ENCODE measurements around the gene SMIM45.

Gene SMIM45

DNA sequence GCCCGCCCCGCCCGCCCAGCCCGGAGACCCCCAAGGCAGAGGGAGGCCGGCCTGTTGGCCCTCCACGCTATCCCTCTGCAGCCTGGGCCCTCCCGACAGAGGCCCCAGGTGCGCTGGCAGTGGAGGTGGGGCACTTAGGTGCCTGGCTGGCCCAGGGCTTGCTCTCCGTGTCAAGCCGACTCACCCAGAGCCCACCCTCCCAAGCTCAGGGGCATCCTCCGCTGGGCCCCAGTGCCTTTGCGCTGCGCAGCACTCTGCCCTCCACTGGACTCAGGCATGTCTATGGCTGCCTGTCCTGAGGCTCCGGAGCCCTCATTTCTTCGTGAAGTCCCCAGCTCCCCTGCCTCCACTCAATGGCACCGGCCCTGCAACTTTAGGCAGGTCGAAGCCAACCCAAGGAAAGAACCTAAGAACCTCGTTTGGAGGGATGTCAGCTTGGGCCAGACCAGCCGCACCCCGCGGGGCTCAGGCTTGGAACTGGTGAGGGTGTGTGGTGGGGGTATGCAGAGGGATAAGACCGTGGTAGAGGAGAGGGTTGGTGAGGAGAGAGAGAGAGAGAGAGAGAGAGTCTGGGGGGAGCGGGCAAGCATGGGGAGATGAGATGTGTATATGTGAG lies 6.1 kb downstream of the SMIM45 start:
- Mint-ChIP-seq H3K36me3 (peaks cover 2% of the 10 kb centered on the region), H3K27me3 (ENCODE audit: low read depth) (peaks cover 40% of the 10 kb centered on the region), H3K9me3 (peaks cover 3% of the 10 kb centered on the region), H3K4me3 (peak overlapping the region; percentile 56), H3K4me1 (peaks cover 13% of the 10 kb centered on the region), H3K27ac (no peak overlapping the region)
- TF ChIP-seq FOXK1 (CRISPR knock-in tag; IDR thresholded peaks at IDR 0.05) (peak; percentile 3; the same call in 1 of the 2 replicates), RORB (CRISPR knock-in tag; IDR thresholded peaks at IDR 0.05) (no peak), USF2 (CRISPR knock-in tag; IDR thresholded peaks at IDR 0.05) (0 out of 2 replicates have a peak, but pooled peaks have one; percentile 3), NFE2L1 (CRISPR knock-in tag; IDR thresholded peaks at IDR 0.05) (no peak), CBFB (CRISPR knock-in tag; IDR thresholded peaks at IDR 0.05; ENCODE audit: low read depth) (no peak), CREB1 (CRISPR knock-in tag; IDR thresholded peaks at IDR 0.05) (no peak), ZNF396 (CRISPR knock-in tag; IDR thresholded peaks at IDR 0.05; ENCODE audit: borderline replicate concordance) (no peak), SOX15 (CRISPR knock-in tag; IDR thresholded peaks at IDR 0.05) (no peak), GABPB1 (CRISPR knock-in tag; IDR thresholded peaks at IDR 0.05) (no peak), ELF4 (CRISPR knock-in tag; IDR thresholded peaks at IDR 0.05; ENCODE audit: low read depth) (no peak)
- CTCF ChIA-PET, result interaction anchor here (0.6 to 2.1 kb wide), 13 partner anchors 9 to 363 kb away, joined by 3 to 14 read pairs (median 5); partner anchors contain the start of genes CENPM, NDUFA6, SEPTIN3 and SMDT1
- peak; percentile 64 for ATAC-seq
- POLR2A ChIA-PET, result no interaction called here
- no peak for DNase-seq (ENCODE audit: low spot score)

DNA sequence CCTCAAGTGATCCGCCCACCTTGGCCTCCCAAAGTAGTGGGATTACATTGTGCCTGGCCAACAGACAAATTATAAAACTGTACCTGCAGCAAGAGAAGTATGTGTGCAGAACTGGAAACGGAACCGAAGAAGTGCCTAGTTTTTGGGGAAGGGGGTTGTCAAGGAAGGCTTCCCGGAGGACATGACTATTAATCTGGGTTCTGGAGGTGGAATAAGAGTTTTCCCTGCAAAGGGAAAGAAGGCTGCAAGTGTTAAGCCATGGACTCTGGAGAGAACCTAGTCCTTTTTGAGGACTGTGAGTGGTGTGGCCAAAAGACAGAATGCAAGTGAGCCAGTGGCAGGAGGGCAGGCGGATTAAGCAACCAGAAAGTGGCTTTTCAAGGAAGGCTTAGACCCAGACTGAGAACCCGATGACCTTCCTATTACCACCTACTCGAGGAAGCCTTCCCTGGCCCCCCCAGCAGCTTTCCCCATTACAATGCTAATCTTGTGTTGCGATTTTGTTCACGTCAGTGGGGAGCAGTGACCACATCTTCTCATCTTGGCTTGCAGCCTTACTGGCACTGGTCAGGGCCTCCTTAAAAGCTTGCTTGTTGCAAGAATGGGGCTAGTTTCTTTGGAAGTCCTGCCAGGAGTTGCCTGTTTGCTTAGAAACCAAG lies 11.6 kb downstream of the SMIM45 start:
- no peak for ATAC-seq
- CTCF ChIA-PET, result interaction anchor here (1.1 to 10.1 kb wide), 6 partner anchors 17 to 148 kb away, joined by 3 to 78 read pairs (median 8); partner anchors contain the start of genes CENPM and NDUFA6
- Mint-ChIP-seq H3K4me3 (no peak overlapping the region), H3K27ac (no peak overlapping the region), H3K9me3 (peaks cover 6% of the 10 kb centered on the region), H3K27me3 (ENCODE audit: low read depth) (peaks cover 38% of the 10 kb centered on the region), H3K4me1 (peaks cover 21% of the 10 kb centered on the region), H3K36me3 (peaks cover 3% of the 10 kb centered on the region)
- TF ChIP-seq MAX (CRISPR knock-in tag; IDR thresholded peaks at IDR 0.05) (no peak), ZMAT4 (CRISPR knock-in tag; IDR thresholded peaks at IDR 0.05) (no peak), SMAD4 (CRISPR knock-in tag; IDR thresholded peaks at IDR 0.05) (no peak), MYBL2 (CRISPR knock-in tag; IDR thresholded peaks at IDR 0.05) (no peak), NR2C2 (CRISPR knock-in tag; IDR thresholded peaks at IDR 0.05) (no peak)
- POLR2A ChIA-PET, result no interaction called here
- no peak for DNase-seq (ENCODE audit: low spot score)

GRCh38 chr22:41964112-41964491 lies 12.2 kb downstream of the SMIM45 start:
- Mint-ChIP-seq H3K4me1 (peaks cover 21% of the 10 kb centered on the region), H3K27ac (no peak overlapping the region), H3K36me3 (peaks cover 3% of the 10 kb centered on the region), H3K27me3 (ENCODE audit: low read depth) (peaks cover 33% of the 10 kb centered on the region), H3K9me3 (peaks cover 6% of the 10 kb centered on the region), H3K4me3 (no peak overlapping the region)
- ChIA-PET CTCF (interaction anchor here (1.1 to 10.1 kb wide), 5 partner anchors 18 to 148 kb away, joined by 3 to 78 read pairs (median 8); partner anchors contain the start of genes CENPM and NDUFA6), POLR2A (no interaction called here)
- DNase-seq (ENCODE audit: low spot score) (no peak), ATAC-seq (no peak)
- TF ChIP-seq, protein P1, sequence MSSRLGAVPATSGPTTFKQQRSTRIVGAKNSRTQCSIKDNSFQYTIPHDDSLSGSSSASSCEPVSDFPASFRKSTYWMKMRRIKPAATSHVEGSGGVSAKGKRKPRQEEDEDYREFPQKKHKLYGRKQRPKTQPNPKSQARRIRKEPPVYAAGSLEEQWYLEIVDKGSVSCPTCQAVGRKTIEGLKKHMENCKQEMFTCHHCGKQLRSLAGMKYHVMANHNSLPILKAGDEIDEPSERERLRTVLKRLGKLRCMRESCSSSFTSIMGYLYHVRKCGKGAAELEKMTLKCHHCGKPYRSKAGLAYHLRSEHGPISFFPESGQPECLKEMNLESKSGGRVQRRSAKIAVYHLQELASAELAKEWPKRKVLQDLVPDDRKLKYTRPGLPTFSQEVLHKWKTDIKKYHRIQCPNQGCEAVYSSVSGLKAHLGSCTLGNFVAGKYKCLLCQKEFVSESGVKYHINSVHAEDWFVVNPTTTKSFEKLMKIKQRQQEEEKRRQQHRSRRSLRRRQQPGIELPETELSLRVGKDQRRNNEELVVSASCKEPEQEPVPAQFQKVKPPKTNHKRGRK (CRISPR knock-in tag; IDR thresholded peaks at IDR 0.05; ENCODE audit: borderline replicate concordance), result no peak
- TF ChIP-seq IRF2 (CRISPR knock-in tag; IDR thresholded peaks at IDR 0.05; ENCODE audit: borderline replicate concordance, low read depth) (no peak), NFE2L1 (CRISPR knock-in tag; IDR thresholded peaks at IDR 0.05) (no peak), NFYB (CRISPR knock-in tag; conservative IDR thresholded peaks at IDR 0.05; ENCODE audit: low read depth) (no peak), NR3C1 (CRISPR knock-in tag; conservative IDR thresholded peaks at IDR 0.05; ENCODE audit: low read depth) (no peak), ZNF281 (CRISPR knock-in tag; IDR thresholded peaks at IDR 0.05) (no peak), ELF4 (CRISPR knock-in tag; IDR thresholded peaks at IDR 0.05; ENCODE audit: low read depth) (no peak), STAT6 (CRISPR knock-in tag; conservative IDR thresholded peaks at IDR 0.05; ENCODE audit: low read depth) (no peak)
